ENCODE measurements around the gene SFMBT2.
A peak's percentile ranks its signal among the peaks of the same experiment; 100 is the strongest.

The SFMBT2 gene

DNA sequence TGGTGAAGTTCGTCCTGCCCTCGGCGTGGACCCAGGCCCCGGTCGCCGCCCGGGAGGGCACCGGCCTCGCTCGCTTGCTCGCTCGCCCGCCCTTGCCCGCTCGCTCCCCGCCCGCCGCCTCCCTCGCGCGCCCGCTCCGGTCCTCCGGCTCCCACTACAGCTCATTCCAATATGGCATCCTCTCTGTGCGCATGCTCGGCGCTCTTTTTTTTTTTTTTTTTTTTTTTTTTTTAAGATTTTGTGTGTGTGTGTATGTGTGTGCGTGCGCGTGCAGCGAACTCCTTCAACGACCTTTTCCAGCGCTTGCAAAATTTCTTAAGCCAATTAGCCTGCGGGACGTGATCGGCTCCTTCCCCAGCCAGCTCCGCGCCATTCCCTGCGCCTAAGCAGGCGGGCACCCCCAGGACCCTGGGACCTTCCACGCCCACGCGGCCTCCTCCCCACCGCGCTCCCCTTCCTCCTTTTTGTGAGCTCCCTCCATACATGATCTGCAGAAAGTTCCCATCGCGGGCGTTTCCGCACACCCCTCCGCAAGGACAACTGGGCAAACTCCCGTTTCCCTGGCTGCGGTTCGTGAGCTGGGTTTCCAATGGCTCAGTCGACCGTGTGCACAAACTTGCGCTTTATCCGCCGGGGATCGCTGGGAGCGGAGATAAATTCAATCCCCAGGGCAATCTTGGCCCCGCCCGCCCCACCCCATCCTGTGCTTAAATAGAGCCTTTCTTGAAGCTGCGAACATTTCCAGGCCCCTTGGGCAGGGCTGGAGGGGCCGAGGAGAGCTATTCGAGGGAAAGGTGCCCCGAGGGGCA lies at the start of gene SFMBT2:
Gene SFMBT2, minus strand, starts transcription at position 173 of the 809 bp plus-strand sequence. CDS start 29,136 bp downstream, outside the sequence.
- peak; percentile 64 to 76 for DNase-seq

- DNase-seq, result no peak
Observed at GRCh38 chr10:7460006-7460405, 49.2 kb upstream of the SFMBT2 start.

- no peak for DNase-seq
Observed at GRCh38 chr10:7458556-7458955, 47.7 kb upstream of the SFMBT2 start.

- no peak for DNase-seq
Observed at GRCh38 chr10:7457478-7458316, 46.9 kb upstream of the SFMBT2 start.

- no peak for DNase-seq
Observed at GRCh38 chr10:7449063-7449695, 38.3 kb upstream of the SFMBT2 start.

GRCh38 chr10:7445474-7446185 lies 34.8 kb upstream of the SFMBT2 start:
- no peak for DNase-seq

GRCh38 chr10:7444551-7445121 lies 33.8 kb upstream of the SFMBT2 start:
- DNase-seq, result no peak

- no peak for DNase-seq
Observed at GRCh38 chr10:7443036-7443435, 32.2 kb upstream of the SFMBT2 start.

DNA sequence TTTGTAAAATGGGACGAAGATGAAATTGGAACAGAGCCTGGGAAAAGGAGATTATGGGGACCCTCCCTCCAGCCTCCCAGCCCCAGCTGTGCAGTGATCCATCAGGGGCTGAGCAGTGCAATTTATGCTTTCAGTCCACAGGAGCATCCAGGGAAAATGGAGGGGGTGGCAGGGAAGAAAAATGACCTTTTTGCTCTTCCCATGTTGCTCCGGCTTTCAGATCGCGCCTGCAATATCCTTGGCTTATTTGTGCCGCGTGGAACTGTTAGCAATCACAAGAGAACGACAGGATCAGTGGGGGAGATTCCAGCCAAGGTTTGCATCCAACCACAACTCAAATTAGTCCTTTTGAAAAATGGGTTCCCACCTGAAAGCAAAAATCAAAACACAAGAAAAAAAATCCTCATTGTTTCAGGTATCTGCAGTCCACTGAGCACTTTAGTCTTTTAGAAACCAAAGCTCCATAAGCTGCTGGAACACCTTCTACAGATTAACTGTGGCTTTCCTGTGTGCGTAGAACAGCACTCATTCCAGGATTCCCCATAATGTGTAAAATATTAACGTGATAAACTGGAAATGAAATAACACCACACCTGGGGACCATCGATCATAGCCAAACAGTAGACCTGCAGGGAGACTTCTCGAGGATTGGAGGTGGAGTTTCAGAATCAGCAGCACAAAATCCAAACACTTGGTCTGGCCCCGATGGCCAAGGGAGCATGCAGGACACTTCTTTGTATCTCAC lies 30.7 kb upstream of the SFMBT2 start:
- DNase-seq, result no peak

- DNase-seq, result no peak
Observed at GRCh38 chr10:7439696-7440095, 28.9 kb upstream of the SFMBT2 start.

GRCh38 chr10:7438196-7438986 lies 27.6 kb upstream of the SFMBT2 start:
- no peak for DNase-seq

DNA sequence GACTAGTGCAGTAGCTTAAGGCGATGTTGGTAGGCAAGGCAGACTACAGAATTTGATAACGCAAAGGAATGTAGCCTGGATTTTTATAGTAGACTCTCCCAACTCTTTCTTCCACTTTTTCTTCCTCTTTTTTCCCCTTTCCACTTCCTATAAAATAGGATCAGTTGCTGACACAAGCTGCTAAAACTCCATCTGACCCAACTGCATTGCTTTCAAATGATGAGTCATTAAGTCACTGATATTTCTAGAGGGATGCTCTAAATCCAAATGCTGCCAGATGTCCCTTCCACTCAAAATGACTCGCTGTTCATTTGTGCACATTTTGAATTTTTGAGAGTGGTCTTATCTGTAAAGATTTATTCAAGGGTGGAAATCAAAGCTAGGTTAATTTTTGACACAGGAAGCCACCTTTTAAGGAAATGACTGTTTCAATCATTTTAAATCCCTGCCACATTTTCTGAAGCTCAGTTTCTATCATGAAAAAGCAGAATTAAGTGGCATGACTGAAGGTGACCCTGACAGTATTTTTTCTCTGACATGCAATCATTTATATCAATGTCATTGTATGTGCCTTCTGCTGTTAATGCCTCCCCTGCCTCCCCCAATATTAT lies 25.8 kb upstream of the SFMBT2 start:
- DNase-seq, result no peak

- DNase-seq, result no peak
Observed at GRCh38 chr10:7435674-7436073, 24.8 kb upstream of the SFMBT2 start.

GRCh38 chr10:7434378-7434777 lies 23.5 kb upstream of the SFMBT2 start:
- no peak for DNase-seq

- no peak for DNase-seq
Observed at GRCh38 chr10:7433861-7434260, 23.0 kb upstream of the SFMBT2 start.

DNA sequence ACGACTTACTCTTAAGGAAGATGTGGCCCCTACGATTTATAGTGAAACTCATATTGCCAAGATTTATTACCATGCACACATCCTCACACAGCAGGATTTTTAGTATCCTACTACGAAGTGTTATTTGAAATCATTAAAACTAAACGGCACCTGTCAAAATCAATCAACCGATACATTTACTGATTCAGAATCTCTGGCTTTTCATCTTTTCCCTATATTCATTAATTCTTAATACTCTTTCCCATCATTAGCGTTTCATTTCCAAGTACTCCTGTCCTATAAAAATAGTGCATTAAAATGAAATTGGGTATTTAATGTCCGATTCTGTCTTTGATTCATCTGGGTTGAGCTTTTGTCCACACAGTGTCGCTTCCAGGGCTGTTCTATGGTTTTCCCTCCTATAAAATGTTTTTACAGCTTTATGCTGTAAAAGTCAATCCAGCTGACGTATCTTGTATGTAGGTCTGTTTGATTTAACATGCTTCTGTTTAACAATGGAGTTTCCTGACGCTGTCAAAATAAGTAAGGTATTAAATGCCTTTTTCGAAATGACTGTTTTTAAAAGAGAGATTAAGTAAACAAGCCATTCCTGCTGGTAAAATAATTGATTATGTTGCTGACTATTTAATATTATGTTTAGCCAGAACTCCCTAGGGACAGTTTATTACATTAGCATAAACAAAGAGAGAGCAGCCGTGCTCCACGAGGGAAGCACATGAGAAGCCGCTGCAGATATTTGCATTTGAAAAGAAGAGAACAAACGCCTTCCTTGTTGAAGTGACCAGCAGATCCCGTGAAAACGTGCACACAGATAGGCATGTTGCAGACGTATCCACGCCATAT lies 22.3 kb upstream of the SFMBT2 start:
- no peak for DNase-seq

- no peak for DNase-seq
Observed at GRCh38 chr10:7428673-7429350, 18.0 kb upstream of the SFMBT2 start.

DNA sequence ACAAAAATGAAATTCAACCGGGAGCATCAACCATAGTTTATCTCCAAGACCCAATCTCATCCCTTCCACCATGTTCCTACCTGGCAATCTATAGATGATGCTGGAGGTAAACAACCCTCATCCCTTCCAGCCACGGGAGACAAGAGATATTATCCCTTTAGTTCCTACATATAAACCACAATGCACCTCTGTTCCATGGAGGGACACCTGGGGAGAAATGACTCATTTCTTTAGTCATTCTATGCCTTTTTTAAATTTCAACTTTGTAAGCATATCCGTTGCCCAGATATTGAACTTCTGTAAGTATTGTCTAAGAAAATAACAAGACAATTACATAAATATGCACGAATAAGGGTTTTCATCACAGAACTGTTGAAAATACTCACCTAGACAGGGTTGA lies 15.5 kb upstream of the SFMBT2 start:
- no peak for DNase-seq

DNA sequence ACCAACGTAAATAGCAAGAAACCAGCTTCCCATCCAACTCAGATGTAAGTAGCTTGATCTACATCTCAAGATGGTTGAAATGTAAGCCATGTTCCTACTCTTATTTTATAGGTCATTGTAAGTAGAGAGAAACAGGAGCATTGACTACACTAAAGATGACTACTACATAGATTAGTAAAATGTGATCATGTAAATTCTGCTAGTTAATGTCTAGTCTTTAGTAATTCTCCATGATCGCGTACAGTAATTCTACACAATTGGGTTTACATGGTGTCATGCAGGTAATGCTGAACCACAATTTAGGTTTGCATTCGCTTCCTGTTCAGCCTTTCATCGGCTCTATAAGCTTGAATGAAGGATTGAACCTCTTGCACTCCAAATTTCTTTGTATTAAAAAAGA lies 14.9 kb upstream of the SFMBT2 start:
- no peak for DNase-seq
